NK-92 (cell line): Measurements from ENCODE around the gene LSM4.

Experiments used
- DNase-seq: peaks from one replicate; lab custom pipeline; 2025; ENCODE audit not compliant: unreplicated experiment; lab: John Stamatoyannopoulos, UW

The LSM4 gene

GRCh38 chr19:18311502-18312091 lies 11.3 kb downstream of the LSM4 start:
- no peak for DNase-seq

GRCh38 chr19:18310966-18311365 lies 11.9 kb downstream of the LSM4 start:
- no peak for DNase-seq

GRCh38 chr19:18310118-18310909 lies 12.6 kb downstream of the LSM4 start:
- DNase-seq, result no peak

DNA sequence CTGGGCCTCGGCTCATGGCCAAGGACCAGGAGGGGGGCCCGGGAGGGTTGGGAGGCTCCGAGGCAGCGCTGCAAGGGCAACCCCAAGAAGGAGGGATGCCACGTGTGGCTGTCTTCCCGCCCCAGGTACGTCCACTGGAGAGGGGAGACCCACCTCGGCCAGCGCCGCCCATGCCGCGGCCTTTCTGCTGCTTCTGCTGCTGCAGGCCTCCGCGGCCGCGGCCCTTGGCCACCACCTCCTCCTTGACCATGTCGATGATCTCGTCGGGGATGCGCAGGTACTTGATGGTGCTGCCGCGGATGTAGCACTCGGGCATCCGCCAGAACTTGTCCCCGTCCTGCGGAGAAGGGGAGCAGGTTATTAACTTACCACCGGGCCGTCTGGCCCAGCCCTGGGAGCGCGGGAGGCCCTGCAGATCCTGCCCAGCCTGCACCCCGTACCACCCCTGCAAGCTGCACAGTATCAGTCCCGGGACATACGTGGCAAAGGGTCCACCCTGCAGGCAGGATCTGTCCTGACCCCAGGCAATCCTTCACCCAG lies 13.3 kb downstream of the LSM4 start:
- no peak for DNase-seq

GRCh38 chr19:18308948-18309325 lies 13.9 kb downstream of the LSM4 start:
- DNase-seq, result no peak

- no peak for DNase-seq
Observed at GRCh38 chr19:18308051-18308947, 14.6 kb downstream of the LSM4 start.

DNA sequence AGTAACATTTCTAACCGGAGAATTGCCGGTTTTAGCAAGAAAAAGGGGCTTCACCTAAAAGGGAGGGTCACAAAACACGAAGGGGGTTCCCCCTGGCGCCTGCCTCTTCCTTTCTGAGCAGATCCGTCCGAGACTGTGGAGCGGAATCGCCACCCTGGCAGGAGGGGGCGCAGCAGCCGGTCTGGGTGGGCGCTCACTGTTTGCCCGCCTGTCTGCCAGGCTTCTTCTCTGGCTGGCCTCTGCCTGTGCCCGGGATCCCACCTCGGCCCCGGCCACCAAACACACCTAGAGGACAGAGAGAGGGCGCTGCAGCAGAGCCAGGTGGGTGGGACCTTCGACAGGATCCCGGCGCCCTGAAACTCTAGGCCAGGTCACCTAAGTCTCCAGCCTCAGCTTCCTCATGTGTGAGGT lies 15.6 kb downstream of the LSM4 start:
- DNase-seq, result no peak

DNA sequence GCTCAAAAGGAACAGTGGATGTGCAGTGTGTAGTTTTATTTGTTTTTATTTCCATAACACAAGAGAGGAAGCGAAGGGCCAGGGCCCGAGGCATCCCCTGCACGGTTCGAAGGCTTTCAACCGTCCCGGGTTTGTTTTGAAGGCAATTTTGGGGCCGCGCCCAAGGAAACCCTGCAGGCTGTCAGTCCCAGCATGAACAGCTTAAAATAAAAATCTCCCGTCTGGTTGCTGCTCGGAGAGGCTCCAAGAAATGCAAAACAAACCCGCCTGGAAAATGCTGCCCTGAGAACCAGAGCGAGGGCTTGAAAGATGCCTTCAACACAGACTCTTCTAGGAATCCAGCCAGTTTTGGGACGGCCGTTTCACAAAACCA lies 16.0 kb downstream of the LSM4 start:
- no peak for DNase-seq

GRCh38 chr19:18306209-18306887 lies 16.5 kb downstream of the LSM4 start:
- DNase-seq, result no peak

- DNase-seq, result no peak
Observed at GRCh38 chr19:18304458-18305310, 18.2 kb downstream of the LSM4 start.

DNA sequence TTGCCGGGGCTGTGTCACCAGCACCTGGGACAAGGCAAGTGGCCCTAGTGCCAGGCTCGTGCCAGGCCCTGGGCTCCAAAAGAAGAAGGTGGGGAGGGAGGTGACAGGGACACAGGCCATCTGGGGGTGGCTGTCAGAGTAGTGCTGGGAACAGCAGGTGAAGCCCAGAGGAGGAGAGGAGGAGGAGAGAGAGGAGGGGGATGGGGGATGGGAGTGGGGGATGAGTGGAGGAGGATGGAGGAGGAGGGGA lies 18.7 kb downstream of the LSM4 start:
- no peak for DNase-seq

DNA sequence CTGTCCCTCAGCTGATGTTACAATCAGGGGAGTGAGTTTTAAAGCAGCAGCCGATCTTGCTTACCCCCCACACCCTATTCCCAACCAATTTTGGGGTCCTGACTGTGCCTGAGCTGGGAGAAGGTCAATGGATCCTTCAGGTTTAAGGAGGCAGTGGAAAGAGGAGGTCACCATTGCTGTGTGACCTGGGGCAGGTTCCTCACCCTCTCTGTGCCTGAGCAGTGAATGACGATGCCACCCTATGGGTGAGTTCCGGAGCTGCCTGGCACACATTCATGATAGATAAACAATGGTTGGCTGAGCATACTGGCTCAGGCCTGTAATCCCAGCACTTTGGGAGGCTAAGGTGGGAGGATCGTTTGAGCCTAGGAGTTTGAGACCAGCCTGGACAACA lies 21.2 kb downstream of the LSM4 start:
- DNase-seq, result no peak

DNA sequence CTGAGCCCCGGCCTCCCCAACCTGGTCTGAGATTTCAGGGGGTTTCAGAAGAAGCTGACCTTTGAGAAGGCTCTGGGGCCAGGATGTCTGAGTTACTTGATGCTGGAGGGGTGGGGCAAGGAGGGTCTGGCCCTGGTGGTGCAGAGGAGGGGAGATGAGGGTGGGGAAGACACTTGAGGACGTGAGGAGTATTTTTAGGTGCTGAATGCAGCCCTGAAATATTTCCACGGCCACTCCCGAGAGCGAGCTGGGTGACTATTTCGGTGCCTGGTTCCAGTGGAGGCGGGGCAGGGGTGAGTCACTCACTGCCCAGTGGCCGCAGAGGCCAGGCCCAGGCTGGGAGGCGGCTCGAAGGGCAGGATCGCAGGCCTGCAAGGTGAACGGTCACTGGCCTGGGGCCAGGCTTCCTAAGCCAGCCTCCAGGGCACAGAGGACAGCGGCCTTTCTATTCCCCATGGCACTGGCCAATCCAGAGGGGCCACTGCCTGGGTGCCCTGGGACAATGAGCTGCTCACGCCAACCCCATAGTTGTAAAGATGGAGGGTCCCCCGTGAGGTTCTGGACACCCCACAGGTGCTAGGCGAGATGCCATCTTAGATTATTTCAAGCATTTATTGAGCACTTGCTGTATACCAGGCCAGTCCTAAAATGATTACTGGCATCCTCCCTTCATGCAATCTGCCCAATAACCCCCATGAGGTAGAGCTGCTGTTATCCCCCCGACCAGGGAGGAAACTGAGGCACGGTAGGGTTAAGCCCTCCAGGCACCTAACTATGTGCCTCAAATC lies 21.8 kb downstream of the LSM4 start:
- no peak for DNase-seq

GRCh38 chr19:18299654-18300053 lies 23.2 kb downstream of the LSM4 start:
- DNase-seq, result no peak

DNA sequence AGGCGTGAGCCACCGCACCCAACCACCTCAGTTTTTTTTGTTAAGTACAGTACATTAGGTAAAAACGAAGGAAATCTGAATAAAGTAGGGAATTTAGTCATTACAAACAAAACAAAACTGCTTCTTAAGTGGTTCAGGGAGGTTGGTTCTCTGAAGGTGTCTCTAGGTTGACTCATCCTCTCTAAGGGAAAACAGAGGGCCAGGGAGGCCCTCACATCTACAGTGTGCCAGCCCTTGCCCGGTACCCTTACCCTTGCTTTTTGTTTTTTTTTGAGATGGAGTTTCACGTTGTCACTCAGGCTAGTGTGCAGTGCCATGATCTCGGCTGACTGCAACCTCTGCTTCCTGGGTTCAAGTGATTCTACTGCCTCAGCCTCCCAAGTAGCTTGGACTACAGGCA lies 24.3 kb downstream of the LSM4 start:
- no peak for DNase-seq

GRCh38 chr19:18297308-18297707 lies 25.6 kb downstream of the LSM4 start:
- DNase-seq, result no peak

- DNase-seq, result no peak
Observed at GRCh38 chr19:18295034-18295451, 27.8 kb downstream of the LSM4 start.

- no peak for DNase-seq
Observed at GRCh38 chr19:18294467-18294864, 28.4 kb downstream of the LSM4 start.

DNA sequence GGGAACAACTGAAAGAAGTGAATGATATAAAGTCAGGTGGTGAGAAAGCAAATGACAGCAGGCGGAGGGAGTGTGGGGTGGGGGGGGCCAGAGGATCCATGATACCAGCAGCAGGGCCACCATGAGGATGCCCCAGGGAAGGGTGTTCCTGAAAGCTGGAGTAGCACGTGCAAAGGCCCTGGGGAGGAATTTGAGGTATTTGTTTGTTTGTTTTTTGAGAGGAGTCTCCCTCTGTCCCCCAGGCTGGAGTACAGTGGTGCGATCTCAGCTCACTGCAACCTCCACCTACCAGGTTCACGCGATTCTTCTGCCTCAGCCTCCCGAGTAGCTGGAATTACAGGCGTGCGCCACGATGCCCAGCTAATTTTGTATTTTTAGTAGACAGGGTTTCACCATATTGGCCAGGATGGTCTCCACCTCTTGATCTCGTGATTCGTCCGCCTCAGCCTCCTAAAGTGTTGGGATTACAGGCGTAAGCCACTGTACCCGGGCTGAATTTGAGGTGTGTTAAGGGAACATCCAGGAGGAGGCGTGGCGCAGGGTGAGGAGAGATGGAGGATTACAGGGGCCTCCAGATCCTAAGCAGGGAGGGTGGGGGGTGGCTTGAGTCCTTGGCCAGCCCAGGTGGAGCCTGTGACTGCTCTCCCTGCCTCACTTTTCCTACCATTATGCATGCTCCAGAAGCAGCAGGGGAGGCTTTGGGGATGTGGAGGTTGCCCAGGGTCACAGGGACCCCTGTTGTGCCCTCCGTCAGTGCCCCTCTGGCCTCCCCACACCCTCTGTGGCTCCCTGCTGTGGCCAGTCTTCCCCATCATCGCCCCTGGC lies 29.0 kb downstream of the LSM4 start:
- DNase-seq, result no peak
